ENCODE measurements around the gene NBEA.

DNA sequence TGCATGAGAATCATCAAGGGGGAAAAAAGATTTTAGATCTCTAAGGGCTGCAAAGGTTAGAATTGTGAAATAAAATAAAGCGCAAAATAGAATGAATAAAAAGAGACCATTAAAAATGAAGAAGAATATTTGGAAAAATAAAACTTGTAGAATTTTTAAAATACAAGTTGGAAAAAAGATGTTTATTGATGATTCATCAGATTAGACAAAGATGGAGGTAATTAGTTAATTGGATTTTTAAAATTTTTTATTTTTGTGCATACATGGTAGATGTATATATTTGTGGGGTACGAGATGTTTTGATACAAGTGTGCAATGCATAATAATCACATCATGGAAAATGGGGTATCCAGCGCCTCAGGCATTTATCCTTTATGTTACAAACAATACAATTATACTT is 391.1 kb downstream of the NBEA start:
- TF ChIP-seq, protein P1, sequence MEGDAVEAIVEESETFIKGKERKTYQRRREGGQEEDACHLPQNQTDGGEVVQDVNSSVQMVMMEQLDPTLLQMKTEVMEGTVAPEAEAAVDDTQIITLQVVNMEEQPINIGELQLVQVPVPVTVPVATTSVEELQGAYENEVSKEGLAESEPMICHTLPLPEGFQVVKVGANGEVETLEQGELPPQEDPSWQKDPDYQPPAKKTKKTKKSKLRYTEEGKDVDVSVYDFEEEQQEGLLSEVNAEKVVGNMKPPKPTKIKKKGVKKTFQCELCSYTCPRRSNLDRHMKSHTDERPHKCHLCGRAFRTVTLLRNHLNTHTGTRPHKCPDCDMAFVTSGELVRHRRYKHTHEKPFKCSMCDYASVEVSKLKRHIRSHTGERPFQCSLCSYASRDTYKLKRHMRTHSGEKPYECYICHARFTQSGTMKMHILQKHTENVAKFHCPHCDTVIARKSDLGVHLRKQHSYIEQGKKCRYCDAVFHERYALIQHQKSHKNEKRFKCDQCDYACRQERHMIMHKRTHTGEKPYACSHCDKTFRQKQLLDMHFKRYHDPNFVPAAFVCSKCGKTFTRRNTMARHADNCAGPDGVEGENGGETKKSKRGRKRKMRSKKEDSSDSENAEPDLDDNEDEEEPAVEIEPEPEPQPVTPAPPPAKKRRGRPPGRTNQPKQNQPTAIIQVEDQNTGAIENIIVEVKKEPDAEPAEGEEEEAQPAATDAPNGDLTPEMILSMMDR (IDR thresholded peaks at IDR 0.05) = no peak
- TF ChIP-seq, protein P2, sequence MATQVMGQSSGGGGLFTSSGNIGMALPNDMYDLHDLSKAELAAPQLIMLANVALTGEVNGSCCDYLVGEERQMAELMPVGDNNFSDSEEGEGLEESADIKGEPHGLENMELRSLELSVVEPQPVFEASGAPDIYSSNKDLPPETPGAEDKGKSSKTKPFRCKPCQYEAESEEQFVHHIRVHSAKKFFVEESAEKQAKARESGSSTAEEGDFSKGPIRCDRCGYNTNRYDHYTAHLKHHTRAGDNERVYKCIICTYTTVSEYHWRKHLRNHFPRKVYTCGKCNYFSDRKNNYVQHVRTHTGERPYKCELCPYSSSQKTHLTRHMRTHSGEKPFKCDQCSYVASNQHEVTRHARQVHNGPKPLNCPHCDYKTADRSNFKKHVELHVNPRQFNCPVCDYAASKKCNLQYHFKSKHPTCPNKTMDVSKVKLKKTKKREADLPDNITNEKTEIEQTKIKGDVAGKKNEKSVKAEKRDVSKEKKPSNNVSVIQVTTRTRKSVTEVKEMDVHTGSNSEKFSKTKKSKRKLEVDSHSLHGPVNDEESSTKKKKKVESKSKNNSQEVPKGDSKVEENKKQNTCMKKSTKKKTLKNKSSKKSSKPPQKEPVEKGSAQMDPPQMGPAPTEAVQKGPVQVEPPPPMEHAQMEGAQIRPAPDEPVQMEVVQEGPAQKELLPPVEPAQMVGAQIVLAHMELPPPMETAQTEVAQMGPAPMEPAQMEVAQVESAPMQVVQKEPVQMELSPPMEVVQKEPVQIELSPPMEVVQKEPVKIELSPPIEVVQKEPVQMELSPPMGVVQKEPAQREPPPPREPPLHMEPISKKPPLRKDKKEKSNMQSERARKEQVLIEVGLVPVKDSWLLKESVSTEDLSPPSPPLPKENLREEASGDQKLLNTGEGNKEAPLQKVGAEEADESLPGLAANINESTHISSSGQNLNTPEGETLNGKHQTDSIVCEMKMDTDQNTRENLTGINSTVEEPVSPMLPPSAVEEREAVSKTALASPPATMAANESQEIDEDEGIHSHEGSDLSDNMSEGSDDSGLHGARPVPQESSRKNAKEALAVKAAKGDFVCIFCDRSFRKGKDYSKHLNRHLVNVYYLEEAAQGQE (IDR thresholded peaks at IDR 0.05; ENCODE audit: insufficient read depth in 1 of 2, low read depth in 2 of 2, low read length in 1 of 2) = no peak
